Measurements from ENCODE around the gene CCDC15. TPM values are rescaled to one million over a fixed set of nuclear protein-coding genes. Genes with fewer than 3 reads are reported as not detected.

The CCDC15 gene
- total and polyA plus RNA-seq, 2 donors = 0.79 to 12.1 TPM

DNA sequence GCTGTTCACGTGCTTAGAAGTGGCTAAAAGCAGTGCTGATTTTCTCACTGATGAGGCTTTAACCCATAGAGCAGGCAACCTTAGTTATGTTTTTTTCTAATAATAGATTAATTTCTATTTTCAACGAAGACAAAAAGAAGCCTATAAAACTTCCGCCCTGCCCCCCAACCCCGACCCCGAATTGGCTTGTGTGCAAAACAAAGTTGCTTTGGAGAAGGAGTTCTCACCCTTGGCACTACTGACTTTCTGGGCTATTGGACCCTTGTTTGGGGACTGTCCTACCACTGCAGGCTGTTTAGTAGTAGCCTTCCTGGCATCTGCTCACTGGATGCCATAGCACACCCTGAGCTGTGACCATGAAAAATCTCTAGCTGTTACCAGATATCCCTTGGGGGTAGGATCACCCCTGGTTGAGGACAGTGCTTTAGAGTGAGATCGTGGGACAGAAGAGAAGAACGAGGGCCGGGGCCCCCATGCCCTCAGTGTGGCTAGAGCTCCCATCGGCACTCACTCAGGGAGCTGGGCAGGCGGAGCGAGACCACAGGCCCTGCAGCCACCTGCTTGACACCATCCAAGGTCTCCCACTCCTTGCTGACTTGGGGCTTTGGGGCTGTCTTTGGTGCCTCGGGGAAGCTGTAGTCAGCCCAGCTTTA is 126.0 kb downstream of the CCDC15 start:
- no peaks in the 10 kb centered on the region for H3K36me3 ChIP-seq (ENCODE audit: insufficient read depth)
- no peak overlapping the region for H3K27ac ChIP-seq (ENCODE audit: low read depth)
- H3K4me1 ChIP-seq (ENCODE audit: insufficient read depth) = no peaks in the 10 kb centered on the region
- H3K4me3 ChIP-seq (ENCODE audit: low read depth, low read length) = no peak overlapping the region
- WGBS = 86% methylated on average over 12 of the region's 12 CpGs
- DNase-seq (ENCODE audit: extremely low spot score) = no peak

DNA sequence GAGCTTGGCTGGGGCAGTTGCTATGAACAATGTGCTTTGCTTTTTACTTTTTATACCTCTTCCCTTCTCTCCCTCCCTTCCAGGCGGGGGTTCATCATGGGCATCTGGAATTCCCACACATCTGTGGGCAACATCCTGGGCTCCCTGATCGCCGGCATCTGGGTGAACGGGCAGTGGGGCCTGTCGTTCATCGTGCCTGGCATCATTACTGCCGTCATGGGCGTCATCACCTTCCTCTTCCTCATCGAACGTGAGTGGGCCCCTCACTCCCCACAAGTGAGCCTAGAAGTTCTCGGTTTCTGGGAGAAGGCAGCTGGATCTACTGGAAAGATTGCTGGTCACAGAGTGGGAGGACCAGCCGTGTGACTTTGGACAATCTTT is 126.5 kb downstream of the CCDC15 start:
- WGBS = 89% methylated on average over 12 of the region's 12 CpGs
- Histone ChIP-seq H3K36me3 (ENCODE audit: insufficient read depth) (no peaks in the 10 kb centered on the region), H3K4me1 (ENCODE audit: insufficient read depth) (no peaks in the 10 kb centered on the region), H3K27ac (ENCODE audit: low read depth) (no peak overlapping the region), H3K4me3 (ENCODE audit: low read depth, low read length) (no peak overlapping the region)
- no peak for DNase-seq (ENCODE audit: extremely low spot score)

DNA sequence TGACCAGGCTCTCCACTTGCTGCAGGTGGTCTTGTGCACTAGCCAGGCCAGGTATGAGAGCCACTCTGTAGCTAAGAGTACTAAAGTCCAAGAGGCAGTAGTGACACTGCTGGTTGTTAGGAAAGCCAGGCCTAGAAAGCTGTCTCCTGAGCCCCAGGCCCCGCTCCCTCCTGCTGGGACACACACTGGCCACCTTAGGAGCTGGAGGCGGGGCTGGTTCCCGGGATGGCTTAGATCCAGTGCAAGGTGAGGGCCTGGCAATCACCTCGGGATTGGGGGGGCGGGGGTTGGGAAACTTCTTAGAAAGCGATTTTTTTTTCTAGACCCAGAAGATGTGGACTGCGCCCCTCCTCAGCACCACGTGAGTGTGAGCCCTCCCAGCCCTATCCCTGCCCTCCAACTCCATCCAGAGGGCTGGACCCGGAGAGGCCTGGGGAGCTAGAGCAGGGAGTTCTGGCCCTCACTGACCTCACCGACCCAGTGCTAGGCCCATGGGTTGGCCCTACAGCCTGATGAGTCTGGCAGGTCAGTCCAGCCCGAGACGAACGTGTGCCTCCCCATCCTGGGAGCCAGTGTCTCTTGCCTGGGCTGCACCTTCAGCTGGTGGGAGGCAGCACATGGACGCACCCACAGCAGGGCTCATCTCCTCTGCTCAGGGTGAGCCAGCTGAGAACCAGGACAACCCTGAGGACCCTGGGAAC is 127.2 kb downstream of the CCDC15 start:
- 70% methylated on average over 14 of the region's 14 CpGs for WGBS
- H3K27ac ChIP-seq (ENCODE audit: low read depth) = no peak overlapping the region
- no peaks in the 10 kb centered on the region for H3K4me1 ChIP-seq (ENCODE audit: insufficient read depth)
- no peak overlapping the region for H3K4me3 ChIP-seq (ENCODE audit: low read depth, low read length)
- no peak for DNase-seq (ENCODE audit: extremely low spot score)
- H3K36me3 ChIP-seq (ENCODE audit: insufficient read depth) = no peaks in the 10 kb centered on the region

DNA sequence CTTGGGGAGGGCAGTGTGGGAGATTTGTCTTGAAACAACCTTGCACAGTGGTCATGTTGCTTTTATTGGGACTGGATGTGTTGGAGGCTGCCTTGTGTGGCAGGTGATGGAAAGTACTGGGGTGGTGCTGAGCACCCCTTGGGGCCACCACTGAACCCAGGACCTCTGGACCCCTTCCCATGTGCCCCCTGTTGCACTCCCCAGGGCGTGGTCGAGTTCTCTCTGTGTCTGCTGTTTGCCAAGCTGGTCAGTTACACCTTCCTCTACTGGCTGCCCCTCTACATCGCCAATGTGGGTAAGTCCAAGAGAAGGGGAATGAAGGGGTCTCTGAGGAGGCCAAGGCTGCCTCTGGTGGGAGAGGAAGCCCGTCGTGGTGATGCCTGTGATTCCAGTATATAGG is 128.0 kb downstream of the CCDC15 start:
- Histone ChIP-seq H3K27ac (ENCODE audit: low read depth) (peak overlapping the region; percentile 66), H3K36me3 (ENCODE audit: insufficient read depth) (no peaks in the 10 kb centered on the region), H3K4me1 (ENCODE audit: insufficient read depth) (no peaks in the 10 kb centered on the region), H3K4me3 (ENCODE audit: low read depth, low read length) (no peak overlapping the region)
- 90% methylated on average over 5 of the region's 5 CpGs for WGBS
- no peak for DNase-seq (ENCODE audit: extremely low spot score)

DNA sequence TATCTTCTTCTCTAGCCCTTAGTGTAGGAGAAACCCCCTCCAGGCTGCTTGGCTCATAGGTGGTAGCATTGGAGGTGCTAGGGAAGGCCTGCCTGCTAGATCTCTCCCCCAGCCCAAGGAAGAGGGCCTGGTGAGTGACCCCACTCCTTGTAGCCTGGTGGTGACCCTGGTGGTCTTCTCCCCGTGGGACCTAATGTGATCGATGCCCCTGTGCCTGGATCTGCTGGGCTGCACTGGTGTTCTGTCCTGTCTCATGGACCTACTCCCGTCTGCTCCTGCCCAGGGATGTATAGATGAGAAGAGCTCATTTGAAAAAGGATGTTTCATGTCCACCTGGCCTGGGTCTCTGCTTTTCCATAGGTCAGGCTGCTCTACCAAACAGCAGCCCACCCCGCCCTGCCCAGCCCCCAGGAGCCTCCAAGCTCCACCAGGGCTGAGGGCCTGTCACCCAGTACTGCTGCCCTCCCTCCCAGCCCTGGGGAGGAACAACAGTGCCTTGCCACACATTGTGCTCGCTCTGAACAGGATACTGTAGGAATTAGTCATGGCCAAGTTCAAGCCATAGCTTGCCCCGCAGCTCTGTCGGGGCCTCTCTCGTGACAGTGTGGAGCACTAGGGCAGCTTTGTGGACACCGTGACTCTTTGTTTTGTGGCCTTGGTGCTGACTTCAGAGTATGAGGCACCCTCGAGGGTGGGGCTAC is 128.8 kb downstream of the CCDC15 start:
- H3K4me3 ChIP-seq (ENCODE audit: low read depth, low read length) = no peak overlapping the region
- H3K27ac ChIP-seq (ENCODE audit: low read depth) = peak overlapping the region; percentile 66
- H3K36me3 ChIP-seq (ENCODE audit: insufficient read depth) = no peaks in the 10 kb centered on the region
- WGBS = 71% methylated on average over 10 of the region's 10 CpGs
- peak; percentile 51 for DNase-seq (ENCODE audit: extremely low spot score)
- H3K4me1 ChIP-seq (ENCODE audit: insufficient read depth) = no peaks in the 10 kb centered on the region

DNA sequence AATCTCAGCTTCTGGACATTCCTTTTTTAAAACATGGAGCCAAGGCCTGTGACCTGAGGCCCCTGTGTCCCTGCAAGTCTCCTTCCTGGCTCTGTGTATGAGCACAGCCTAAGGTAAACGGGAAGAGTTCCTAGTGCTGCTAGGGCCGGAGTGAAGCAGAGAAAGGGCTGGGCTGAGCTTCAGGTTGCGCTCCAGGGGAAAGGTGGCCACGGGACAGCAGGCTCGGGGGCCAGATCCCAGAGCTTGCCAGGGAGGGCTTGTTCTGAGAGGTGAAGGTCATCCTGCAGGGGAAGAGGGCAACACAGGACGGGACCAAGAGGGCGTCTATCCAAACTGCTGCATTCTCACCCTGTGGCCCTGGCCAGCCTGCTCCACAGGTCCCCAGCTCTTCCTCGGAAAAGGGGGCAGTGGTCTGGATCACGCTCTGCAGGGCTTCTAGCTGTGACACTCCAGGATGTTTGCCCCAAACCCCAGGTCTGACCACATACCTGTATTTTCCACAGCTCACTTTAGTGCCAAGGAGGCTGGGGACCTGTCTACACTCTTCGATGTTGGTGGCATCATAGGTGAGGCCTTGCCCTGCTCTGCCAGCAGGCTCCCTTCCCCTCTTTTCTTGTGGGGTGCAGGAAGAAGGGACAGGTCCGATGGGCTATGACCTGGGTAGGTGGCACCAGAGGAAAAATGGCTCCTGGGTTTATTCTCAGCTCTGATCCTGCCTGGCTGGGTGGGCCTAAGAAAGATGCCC is 129.5 kb downstream of the CCDC15 start:
- Histone ChIP-seq H3K4me3 (ENCODE audit: low read depth, low read length) (no peak overlapping the region), H3K4me1 (ENCODE audit: insufficient read depth) (no peaks in the 10 kb centered on the region), H3K27ac (ENCODE audit: low read depth) (peak overlapping the region; percentile 76), H3K36me3 (ENCODE audit: insufficient read depth) (no peaks in the 10 kb centered on the region)
- DNase-seq (ENCODE audit: extremely low spot score) = no peak
- 67% methylated on average over 11 of the region's 11 CpGs for WGBS

DNA sequence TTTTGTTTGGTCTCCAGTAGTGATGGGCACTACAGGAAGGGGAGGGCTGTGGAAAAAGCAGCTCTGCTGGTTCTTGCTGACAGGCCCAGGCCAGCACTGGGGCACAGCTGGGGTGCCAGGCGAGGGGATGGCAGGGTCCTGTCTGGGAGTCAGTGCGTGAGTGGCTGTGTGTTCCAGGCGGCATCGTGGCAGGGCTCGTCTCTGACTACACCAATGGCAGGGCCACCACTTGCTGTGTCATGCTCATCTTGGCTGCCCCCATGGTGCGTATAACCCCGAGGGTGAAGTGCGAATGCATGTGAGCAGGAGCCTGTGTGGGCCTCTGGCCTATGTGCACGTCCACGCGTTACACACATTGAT is 130.0 kb downstream of the CCDC15 start:
- DNase-seq (ENCODE audit: extremely low spot score) = no peak
- H3K4me1 ChIP-seq (ENCODE audit: insufficient read depth) = no peaks in the 10 kb centered on the region
- no peak overlapping the region for H3K4me3 ChIP-seq (ENCODE audit: low read depth, low read length)
- 92% methylated on average over 11 of the region's 11 CpGs for WGBS
- no peak overlapping the region for H3K27ac ChIP-seq (ENCODE audit: low read depth)
- H3K36me3 ChIP-seq (ENCODE audit: insufficient read depth) = no peaks in the 10 kb centered on the region

DNA sequence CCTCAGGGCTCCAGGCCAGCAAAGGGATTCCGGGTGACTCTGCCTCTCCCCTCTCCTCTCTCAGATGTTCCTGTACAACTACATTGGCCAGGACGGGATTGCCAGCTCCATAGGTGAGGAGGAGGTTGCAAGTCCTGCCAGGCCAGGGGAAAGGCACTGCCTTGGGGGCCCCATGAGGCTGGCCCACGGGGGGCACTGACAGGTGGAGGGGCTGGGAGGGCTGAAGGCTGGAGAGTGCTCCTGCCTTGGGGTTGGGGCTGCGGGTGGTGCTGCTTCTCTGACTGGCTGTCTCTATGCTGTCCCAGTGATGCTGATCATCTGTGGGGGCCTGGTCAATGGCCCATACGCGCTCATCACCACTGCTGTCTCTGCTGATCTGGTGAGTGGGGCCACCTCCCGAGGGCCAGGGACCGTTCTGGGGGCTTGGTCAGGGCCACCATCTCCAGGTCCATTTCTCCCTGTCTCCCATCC is 130.8 kb downstream of the CCDC15 start:
- 82% methylated on average over 8 of the region's 8 CpGs for WGBS
- DNase-seq (ENCODE audit: extremely low spot score) = no peak
- no peaks in the 10 kb centered on the region for H3K36me3 ChIP-seq (ENCODE audit: insufficient read depth)

DNA sequence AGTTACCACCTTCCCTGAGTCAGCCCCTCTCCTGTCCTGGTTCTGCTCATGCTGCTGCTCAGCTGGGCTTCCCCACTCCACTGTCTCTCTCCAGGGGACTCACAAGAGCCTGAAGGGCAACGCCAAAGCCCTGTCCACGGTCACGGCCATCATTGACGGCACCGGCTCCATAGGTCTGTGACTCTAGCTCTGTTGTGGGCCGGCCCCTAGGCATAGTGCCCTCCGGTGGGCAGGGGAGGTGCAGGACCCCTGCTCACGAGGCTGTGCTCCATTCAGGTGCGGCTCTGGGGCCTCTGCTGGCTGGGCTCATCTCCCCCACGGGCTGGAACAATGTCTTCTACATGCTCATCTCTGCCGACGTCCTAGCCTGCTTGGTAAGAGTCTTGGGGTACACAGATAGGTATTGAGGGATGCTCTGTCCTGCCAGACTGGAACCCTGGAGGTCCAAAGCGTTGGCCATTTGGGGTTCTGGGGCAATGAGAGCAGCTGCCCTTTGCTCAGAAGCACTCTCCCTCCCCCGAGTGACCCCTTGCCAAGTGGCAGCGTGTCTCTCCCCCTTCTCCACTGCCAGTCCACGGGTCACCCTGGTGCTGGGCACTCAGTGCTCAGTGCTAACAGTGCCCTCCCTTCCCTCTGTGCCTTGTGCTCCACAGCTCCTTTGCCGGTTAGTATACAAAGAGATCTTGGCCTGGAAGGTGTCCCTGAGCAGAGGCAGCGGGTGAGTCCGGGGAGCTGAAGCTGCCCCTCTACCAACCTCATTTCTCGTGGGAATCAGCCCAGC is 131.5 kb downstream of the CCDC15 start:
- Histone ChIP-seq H3K4me1 (ENCODE audit: insufficient read depth) (no peaks in the 10 kb centered on the region), H3K4me3 (ENCODE audit: low read depth, low read length) (no peak overlapping the region), H3K36me3 (ENCODE audit: insufficient read depth) (no peaks in the 10 kb centered on the region), H3K27ac (ENCODE audit: low read depth) (no peak overlapping the region)
- DNase-seq (ENCODE audit: extremely low spot score) = no peak
- 79% methylated on average over 20 of the region's 20 CpGs for WGBS

More for the DNA sequence above, 130.8 kb downstream of the CCDC15 start:
- H3K27ac ChIP-seq (ENCODE audit: low read depth) = no peak overlapping the region
- H3K4me1 ChIP-seq (ENCODE audit: insufficient read depth) = no peaks in the 10 kb centered on the region
- no peak overlapping the region for H3K4me3 ChIP-seq (ENCODE audit: low read depth, low read length)

DNA sequence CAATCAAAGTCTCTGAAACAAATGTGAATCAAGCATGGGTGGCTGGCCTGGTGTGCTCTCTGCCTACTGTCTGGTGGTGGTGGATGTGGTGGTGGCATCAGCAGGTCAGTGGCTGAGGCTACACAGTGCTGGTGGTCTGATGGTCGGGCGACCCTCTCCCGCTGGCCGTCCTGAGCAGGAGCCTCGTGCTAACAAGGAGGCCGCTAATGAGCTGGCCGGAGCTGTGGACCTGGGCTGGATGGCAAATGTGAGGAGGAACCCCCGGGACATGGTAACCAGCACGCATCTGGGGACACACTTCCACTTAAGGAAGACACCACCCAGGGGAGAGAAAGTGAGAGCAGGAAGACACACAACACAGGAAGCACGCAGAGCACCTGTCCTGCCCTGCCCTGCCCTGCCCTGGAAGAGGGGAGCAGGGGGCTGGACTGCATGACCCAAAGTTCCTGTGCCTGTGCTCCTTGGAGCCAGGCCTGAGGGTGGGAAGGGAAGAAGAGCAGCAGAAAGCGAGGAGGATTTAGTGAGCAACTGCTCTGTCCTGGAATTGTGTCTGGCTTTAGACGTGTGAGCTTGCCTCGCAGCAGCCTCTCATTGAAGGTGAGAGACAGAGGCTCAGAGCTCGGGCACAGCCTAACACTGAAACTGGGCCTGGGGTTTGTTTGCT is 132.8 kb downstream of the CCDC15 start:
- H3K36me3 ChIP-seq (ENCODE audit: insufficient read depth) = no peaks in the 10 kb centered on the region
- WGBS = 82% methylated on average over 14 of the region's 14 CpGs
- no peak for DNase-seq (ENCODE audit: extremely low spot score)
- no peak overlapping the region for H3K4me3 ChIP-seq (ENCODE audit: low read depth, low read length)
- H3K27ac ChIP-seq (ENCODE audit: low read depth) = no peak overlapping the region
- H3K4me1 ChIP-seq (ENCODE audit: insufficient read depth) = no peaks in the 10 kb centered on the region

DNA sequence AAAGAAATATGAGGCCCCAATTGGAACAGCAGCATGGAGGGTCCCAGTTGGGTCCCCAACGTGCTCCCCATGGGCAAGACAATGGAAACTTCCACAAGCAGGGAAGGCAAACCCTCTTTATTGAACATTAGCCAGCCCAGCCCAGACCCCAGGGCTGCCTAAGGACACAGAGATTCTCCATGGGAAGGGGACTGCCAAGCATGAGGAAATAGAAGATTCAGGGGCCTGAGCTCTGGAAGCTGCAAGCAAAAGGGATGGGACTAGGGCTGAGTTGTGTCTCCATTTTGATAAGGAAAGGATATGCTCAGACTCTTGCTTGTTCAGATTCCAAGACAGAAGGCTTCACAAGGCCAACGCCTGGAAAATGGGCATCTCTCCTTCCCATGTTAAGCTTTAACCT is 134.1 kb downstream of the CCDC15 start:
- Histone ChIP-seq H3K4me3 (ENCODE audit: low read depth, low read length) (no peak overlapping the region), H3K4me1 (ENCODE audit: insufficient read depth) (no peaks in the 10 kb centered on the region), H3K27ac (ENCODE audit: low read depth) (no peak overlapping the region), H3K36me3 (ENCODE audit: insufficient read depth) (no peaks in the 10 kb centered on the region)
- 78% methylated on average over 2 of the region's 2 CpGs for WGBS
- DNase-seq (ENCODE audit: extremely low spot score) = no peak

DNA sequence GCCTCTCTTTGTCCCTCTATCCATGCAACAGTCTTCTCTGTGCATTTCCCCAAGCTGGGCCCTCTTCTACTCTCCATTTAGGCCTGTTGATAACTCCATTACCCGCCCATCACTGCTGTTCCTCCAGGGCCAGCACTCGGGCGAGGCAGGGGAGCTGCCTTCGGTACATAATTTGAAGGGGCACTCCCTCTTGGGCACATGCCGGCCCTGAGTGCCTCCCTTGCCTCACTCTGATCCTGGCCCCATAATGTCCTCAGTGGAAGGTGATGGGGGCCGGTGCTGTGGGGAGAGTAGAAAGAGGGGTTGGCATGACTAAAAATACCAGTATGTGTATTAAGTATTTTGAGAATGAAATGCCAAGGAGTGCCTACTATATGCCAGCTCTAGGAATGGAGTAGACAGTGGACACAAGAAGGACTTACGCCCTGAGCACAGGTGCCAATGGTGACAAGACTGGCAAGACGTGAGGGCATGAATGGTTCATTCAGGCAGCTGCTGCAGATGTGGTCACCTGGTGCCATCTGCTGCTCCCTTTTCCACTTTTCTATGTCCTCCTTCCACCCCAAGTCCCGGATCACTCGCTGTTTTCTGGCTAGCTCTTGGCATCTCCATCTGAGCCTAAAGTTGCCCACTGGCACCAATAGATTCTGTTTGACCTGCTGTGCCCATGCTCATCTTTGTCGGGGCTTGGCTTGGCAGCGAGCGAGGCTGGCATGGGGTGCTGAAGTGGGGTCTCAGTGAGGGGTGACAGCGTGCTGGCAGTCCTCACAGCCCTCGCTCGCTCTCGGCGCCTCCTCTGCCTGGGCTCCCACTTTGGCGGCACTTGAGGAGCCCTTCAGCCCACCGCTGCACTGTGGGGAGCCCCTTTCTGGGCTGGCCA is 134.8 kb downstream of the CCDC15 start:
- Histone ChIP-seq H3K27ac (ENCODE audit: low read depth) (no peak overlapping the region), H3K4me3 (ENCODE audit: low read depth, low read length) (no peak overlapping the region), H3K4me1 (ENCODE audit: insufficient read depth) (no peaks in the 10 kb centered on the region), H3K36me3 (ENCODE audit: insufficient read depth) (no peaks in the 10 kb centered on the region)
- 82% methylated on average over 20 of the region's 20 CpGs for WGBS
- DNase-seq (ENCODE audit: extremely low spot score) = no peak
